Retinal pigment epithelial cell (primary cell): ENCODE measurements around the gene RRP9.
"Not testable (repeated sequence)": the region's sequence is repeated elsewhere in the genome, so short reads cannot be mapped to it uniquely, and the experiment has no call there.

Source experiments
- DNase-seq: peaks from one replicate; pipeline ENCODE4 v3.0.0-alpha.2; 2010; ENCODE audit warnings: low read depth
- H3K4me3 ChIP-seq: 2 replicates; pipeline ENCODE4 v1.5.1; 2011; ENCODE audit warnings: mild to moderate bottlenecking, low read length, control low read depth, moderate library complexity
- TF ChIP-seq, protein P1 (sequence below): conservative IDR thresholded peaks from 2 replicates; pipeline ENCODE4 v1.5.1; 2011; ENCODE audit warnings: low read depth, low read length, control low read depth, inconsistent platforms

The RRP9 gene

GRCh38 chr3:51904034-51904823, 37.5 kb downstream of the RRP9 start:
- DNase-seq: no peak
- TF ChIP-seq, protein P1, sequence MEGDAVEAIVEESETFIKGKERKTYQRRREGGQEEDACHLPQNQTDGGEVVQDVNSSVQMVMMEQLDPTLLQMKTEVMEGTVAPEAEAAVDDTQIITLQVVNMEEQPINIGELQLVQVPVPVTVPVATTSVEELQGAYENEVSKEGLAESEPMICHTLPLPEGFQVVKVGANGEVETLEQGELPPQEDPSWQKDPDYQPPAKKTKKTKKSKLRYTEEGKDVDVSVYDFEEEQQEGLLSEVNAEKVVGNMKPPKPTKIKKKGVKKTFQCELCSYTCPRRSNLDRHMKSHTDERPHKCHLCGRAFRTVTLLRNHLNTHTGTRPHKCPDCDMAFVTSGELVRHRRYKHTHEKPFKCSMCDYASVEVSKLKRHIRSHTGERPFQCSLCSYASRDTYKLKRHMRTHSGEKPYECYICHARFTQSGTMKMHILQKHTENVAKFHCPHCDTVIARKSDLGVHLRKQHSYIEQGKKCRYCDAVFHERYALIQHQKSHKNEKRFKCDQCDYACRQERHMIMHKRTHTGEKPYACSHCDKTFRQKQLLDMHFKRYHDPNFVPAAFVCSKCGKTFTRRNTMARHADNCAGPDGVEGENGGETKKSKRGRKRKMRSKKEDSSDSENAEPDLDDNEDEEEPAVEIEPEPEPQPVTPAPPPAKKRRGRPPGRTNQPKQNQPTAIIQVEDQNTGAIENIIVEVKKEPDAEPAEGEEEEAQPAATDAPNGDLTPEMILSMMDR: no peak

GRCh38 chr3:51902361-51902760, 39.3 kb downstream of the RRP9 start:
- not testable (repeated sequence) for DNase-seq, H3K4me3 ChIP-seq

More at GRCh38 chr3:51904034-51904823, 37.5 kb downstream of the RRP9 start:
- H3K4me3 ChIP-seq: no peak overlapping the region

GRCh38 chr3:51900043-51900442, 41.7 kb downstream of the RRP9 start:
- not testable (repeated sequence) for H3K4me3 ChIP-seq, DNase-seq

DNA sequence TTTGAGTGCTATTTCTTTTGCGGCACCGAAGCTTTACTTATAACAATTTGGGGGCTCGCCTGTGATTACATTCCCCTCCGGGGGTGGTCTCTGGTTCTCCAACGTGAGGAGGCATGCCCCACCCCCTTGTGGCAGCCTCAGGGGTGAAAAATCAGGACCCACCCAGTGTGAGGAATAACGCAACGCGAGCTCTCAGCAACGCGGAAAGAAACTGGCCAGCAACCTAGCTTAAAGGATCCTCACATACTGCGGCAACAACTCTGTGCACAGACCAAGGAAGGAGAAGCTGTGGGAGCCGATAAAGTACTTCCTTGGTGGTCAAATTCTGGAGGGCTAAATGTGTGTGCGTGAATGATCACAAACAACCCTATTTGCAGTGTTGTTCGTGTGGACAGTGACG, 44.3 kb downstream of the RRP9 start:
- DNase-seq: no peak
- H3K4me3 ChIP-seq: no peak overlapping the region
- TF ChIP-seq, protein P1: no peak

DNA sequence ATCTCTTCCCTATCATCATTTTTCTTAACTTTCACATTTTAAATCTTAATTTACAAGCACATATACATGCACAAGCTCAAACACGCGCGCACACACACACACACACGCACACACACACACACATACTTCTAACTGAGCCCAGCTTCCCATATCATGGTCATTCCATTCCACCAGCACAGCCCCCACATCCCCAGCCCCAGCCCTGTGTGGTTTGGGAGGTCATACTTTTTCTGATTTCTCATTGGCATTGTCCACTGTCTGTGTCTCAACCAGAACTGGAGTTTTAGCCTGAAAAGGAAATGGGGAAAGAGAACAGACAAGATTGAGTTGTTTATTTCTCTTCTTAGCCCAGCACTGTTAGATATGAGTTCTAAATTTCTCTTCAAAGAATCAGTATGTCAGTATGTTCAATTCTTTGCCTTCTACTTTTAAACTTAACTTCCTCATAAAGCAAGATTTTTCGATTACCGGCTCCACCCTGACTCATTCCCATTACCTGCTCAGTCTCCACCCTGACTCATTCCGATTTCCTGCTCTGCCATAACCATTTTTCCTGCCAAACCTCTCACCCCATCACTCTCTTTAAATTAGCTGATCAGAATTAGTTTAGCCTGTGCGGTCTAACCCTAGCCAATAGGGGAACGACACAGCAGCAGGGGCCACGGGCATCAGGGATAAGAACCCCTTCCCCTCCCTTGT, 44.9 kb downstream of the RRP9 start:
- no peak overlapping the region for H3K4me3 ChIP-seq
- no peak for DNase-seq
- TF ChIP-seq, protein P1: no peak

- no peak overlapping the region for H3K4me3 ChIP-seq
- TF ChIP-seq, protein P1: no peak
Measured at GRCh38 chr3:51894939-51895338, 46.8 kb downstream of the RRP9 start.

GRCh38 chr3:51894391-51894790, 47.3 kb downstream of the RRP9 start:
- no peak overlapping the region for H3K4me3 ChIP-seq
- no peak for DNase-seq
- TF ChIP-seq, protein P1: no peak

More at GRCh38 chr3:51894939-51895338, 46.8 kb downstream of the RRP9 start:
- no peak for DNase-seq
